Astrocyte of the hippocampus (primary cell): ENCODE data around the gene ZNF281.
A peak's percentile ranks its signal among the peaks of the same experiment; 100 is the strongest.
"Not testable (repeated sequence)": the region's sequence is repeated elsewhere in the genome, so short reads cannot be mapped to it uniquely, and the experiment has no call there.

Source experiments
- DNase-seq: peaks from one replicate; pipeline ENCODE4 v3.0.0; 2011; ENCODE audit warnings: low read depth, low spot score

ZNF281 gene

DNA sequence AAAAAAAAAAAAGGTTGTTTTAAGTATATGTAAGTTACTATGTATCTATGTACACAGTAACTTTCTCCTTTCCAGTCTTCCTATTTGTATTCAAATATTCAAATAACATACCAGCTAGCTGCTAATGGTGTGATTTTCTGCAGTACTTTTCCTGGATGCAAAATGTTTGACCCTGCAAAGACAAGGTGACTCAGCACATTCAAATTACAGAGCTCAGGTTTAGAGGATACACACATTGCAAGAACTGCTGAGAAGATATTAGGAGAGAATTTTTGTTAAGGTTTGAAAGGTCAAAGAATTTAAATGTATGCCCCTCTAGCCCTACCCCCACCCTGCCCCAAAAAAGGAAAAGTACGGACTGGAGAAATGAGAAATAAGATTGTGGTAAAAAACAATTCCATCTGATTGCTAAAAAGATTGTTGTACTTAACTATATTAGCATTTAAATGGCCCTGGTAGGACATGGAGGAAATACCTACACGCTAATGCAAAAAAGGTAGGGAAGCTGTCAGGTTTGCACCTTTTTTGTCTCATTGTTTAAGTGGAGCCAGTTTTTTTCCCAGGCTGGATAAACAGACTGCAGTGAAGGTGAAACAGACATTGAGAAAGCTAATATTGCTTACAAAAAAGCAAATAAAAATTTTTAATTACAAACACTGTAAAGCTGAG, 45.6 kb downstream of the ZNF281 start:
- peak; percentile 51 for DNase-seq

DNA sequence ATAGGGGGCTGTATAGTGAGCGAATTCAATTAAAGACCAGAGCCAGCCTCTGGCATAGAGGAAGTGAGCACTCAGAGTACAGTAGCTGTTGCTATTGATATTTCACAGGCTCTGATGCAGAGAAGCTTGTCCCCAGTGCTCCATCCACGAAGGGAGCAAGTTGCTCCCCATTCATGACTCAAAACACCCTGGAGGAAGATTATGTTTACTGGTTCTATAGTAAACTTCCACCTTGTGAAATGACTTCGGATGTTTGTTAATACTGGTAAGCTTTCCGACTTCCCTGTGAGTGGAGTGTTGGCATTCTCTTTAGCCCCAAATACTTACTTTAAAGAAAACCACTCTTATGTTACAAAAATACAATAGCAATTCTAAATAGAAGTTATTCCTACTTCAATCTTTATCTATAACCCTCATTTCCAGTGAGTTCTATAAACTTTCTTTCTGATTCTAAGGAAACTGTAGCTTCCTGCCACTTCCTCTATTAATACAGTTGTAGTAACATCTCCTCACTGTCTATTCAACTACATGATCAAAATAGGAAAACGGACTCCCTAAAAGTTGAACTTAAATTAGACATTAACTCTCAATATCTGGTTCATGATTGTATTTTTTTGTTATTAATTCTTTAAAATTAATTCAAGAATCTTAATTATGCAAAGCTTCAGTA, 46.4 kb downstream of the ZNF281 start:
- DNase-seq = no peak

GRCh38 chr1:200362421-200362820, 47.4 kb downstream of the ZNF281 start:
- DNase-seq = no peak

DNA sequence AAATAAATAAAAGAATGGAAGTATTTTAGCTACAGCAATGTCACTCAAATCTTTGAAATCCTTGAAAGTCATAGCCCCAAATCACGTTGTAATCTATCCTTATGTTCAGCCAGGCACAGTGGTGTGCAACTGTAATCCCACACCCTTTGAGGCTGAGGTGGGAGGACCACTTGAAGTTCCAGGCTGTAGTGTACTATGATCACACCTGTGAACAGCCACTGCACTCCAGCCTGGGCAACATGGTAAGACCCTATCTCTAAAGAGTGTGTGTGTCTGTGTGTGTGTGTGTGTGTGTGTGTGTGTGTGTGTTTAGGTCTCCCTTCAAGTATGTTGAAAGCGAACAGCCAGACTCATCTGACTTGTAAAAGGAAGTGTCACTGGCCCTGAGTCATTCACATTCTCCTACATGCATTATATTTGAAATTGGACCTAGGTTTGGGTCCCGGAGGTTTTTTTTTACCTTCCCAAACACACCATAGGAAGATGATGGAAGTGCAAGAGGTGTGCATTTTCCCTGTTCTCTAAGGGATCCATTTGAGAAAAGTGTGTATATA, 50.1 kb downstream of the ZNF281 start:
- DNase-seq = no peak

DNA sequence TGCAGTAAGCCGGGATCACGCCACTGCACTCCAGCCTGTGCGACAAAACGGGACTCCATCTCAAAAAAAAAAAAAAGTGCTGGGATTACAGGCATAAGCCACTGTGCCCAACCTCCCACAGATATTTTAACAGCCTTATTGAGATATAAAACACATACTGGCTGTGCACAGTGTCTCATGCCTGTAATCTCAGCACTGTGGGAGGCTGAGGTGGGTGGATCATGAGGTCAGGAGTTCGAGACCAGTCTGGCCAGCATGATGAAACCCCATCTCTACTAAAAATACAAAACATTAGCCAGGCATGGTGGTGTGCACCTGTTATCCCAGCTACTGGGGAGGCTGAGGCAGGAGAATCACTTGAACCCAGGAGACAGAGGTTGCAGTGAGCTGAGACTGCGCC, 51.9 kb downstream of the ZNF281 start:
- DNase-seq = not testable (repeated sequence)

GRCh38 chr1:200355801-200356200, 54.0 kb downstream of the ZNF281 start:
- DNase-seq = no peak
